MCF 10A (cell line): ENCODE results near the gene CHRM5. TPM values are rescaled to one million over a fixed set of nuclear protein-coding genes. Genes with fewer than 3 reads are reported as not detected.

ENCODE experiments used
- BruUV-seq: library from RNA; stranded (reverse); fragments of 400-500 nt; replicated peaks from 2 replicates; lab custom pipeline; 2021; lab: Mats Ljungman, UMichigan
- CTCF ChIA-PET: fragments of 300-600 bp; sonication (Branson Sonifier 250); formaldehyde crosslinking; extraction: SDS; loops from one replicate; lab custom pipeline; 2021; ENCODE audit warnings: antibody characterized with exemption, inconsistent platforms; lab: Yijun Ruan, JAX
- POLR2A ChIA-PET: fragments of 300-600, 350-650 bp; sonication (Branson Sonifier 250); formaldehyde crosslinking; extraction: SDS; loops from one replicate; lab custom pipeline; 2020; ENCODE audit warnings: antibody characterized with exemption, inconsistent platforms; lab: Yijun Ruan, JAX
- DNase-seq: peaks from one replicate; pipeline ENCODE4 v3.0.0-alpha.2; 2018; ENCODE audit not compliant: unreplicated experiment
- H3K27ac Mint-ChIP-seq: one replicate; pipeline ENCODE4 v1.8.0; 2022; ENCODE audit warnings: mild to moderate bottlenecking, low read depth, mixed read lengths; ENCODE audit not compliant: unreplicated experiment
- H3K27me3 Mint-ChIP-seq: one replicate; pipeline ENCODE4 v1.8.0; 2022; ENCODE audit warnings: mixed read lengths; ENCODE audit not compliant: insufficient read depth, unreplicated experiment
- H3K36me3 Mint-ChIP-seq: one replicate; pipeline ENCODE4 v1.8.0; 2022; ENCODE audit warnings: mild to moderate bottlenecking, moderate library complexity, mixed read lengths; ENCODE audit not compliant: insufficient read depth, unreplicated experiment
- H3K4me1 Mint-ChIP-seq: one replicate; pipeline ENCODE4 v1.8.0; 2022; ENCODE audit warnings: mixed read lengths; ENCODE audit not compliant: insufficient read depth, unreplicated experiment
- H3K4me3 Mint-ChIP-seq: one replicate; pipeline ENCODE4 v1.8.0; 2022; ENCODE audit warnings: mild to moderate bottlenecking, moderate library complexity, mixed read lengths; ENCODE audit not compliant: unreplicated experiment
- H3K9me3 Mint-ChIP-seq: one replicate; pipeline ENCODE4 v1.8.0; 2022; ENCODE audit warnings: mixed read lengths; ENCODE audit not compliant: unreplicated experiment
- intact Hi-C: fragments of 100-400 bp; cut with micrococcal nuclease; formaldehyde crosslinking; loops from 2 replicates; pipeline ENCODE4 v1.14.1; 2022
- total RNA-seq: library from RNA; stranded (reverse); gene quantifications from 2 replicates; pipeline ENCODE4 v1.2.3, GENCODE V29; 2022
- TF ChIP-seq, protein P1 (sequence below): fragments of 200-600 bp; IDR thresholded peaks from one replicate; pipeline ENCODE4 v1.8.0; 2022; ENCODE audit warnings: antibody characterized with exemption, mild to moderate bottlenecking; ENCODE audit not compliant: unreplicated experiment

CHRM5 gene
- total RNA-seq, 1 experiment from 2014 or later = not detected

DNA sequence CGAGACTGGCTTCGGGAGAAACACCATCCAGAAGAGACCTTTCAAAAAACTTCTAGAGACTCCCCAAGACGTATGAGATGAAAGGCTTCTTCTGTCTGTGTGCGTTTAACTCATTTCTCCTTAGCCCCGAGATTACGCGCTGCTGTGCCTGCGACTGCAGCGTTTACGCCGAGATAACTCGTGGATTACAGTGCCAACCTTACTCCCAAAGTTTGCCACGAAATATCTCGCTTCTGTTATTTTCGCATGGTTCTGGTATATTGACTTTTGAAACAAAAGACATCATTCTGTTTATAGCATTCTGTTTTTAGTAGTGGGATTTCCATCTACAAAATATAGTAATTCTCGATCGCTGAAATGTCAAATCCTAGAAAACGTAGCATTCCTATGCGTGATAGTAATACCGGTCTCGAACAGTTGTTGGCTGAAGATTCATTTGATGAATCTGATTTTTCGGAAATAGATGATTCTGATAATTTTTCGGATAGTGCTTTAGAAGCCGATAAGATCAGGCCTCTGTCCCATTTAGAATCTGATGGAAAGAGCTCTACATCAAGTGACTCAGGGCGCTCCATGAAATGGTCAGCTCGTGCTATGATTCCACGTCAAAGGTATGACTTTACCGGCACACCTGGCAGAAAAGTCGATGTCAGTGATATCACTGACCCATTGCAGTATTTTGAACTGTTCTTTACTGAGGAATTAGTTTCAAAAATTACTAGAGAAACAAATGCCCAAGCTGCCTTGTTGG is 134.1 kb downstream of the CHRM5 start:
- Mint-ChIP-seq H3K4me1 (peaks cover 5% of the 10 kb centered on the region), H3K36me3 (peaks cover 18% of the 10 kb centered on the region), H3K27me3 (no peaks in the 10 kb centered on the region), H3K9me3 (no peaks in the 10 kb centered on the region), H3K4me3 (peak overlapping the region; percentile 98), H3K27ac (peak overlapping the region; percentile 99)
- DNase-seq = no peak
- ChIA-PET POLR2A (interaction anchor here (0.6 to 3.6 kb wide), 20 partner anchors 8 to 481 kb away, joined by 3 to 25 read pairs (median 4); partner anchors contain the start of genes EMC4, GOLGA8B, KATNBL1 and NOP10), CTCF (interaction anchor here (0.7 to 1.7 kb wide), 6 partner anchors 8 to 265 kb away, joined by 3 to 5 read pairs (median 3); partner anchors contain the start of gene LPCAT4)
- TF ChIP-seq, protein P1, sequence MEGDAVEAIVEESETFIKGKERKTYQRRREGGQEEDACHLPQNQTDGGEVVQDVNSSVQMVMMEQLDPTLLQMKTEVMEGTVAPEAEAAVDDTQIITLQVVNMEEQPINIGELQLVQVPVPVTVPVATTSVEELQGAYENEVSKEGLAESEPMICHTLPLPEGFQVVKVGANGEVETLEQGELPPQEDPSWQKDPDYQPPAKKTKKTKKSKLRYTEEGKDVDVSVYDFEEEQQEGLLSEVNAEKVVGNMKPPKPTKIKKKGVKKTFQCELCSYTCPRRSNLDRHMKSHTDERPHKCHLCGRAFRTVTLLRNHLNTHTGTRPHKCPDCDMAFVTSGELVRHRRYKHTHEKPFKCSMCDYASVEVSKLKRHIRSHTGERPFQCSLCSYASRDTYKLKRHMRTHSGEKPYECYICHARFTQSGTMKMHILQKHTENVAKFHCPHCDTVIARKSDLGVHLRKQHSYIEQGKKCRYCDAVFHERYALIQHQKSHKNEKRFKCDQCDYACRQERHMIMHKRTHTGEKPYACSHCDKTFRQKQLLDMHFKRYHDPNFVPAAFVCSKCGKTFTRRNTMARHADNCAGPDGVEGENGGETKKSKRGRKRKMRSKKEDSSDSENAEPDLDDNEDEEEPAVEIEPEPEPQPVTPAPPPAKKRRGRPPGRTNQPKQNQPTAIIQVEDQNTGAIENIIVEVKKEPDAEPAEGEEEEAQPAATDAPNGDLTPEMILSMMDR = no peak
- intact Hi-C loops = no loop called here
- BruUV-seq = TSS peak; percentile 77

DNA sequence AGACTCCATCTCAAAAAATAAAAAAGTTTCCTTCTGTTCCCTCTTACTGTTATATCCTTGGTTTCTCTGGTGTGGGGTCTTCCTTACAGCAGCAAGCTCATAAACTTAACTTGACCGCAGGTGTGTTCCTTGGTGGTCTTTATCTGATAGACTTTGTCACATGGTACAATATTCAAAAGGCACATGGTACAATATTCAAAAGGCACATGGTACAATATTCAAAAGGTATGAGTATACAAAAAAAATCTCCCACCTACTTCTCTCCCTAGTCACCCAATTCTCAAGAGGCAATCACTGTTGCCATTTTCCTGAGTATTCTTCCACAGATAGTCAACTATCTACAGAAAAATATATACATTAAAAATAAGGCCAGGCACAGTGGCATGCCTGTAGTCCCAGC is 138.1 kb downstream of the CHRM5 start:
- H3K4me3 Mint-ChIP-seq = no peak overlapping the region
- H3K9me3 Mint-ChIP-seq = no peaks in the 10 kb centered on the region
- intact Hi-C loops = no loop called here
- DNase-seq = no peak
- BruUV-seq = no TSS peak
- no peaks in the 10 kb centered on the region for H3K27me3 Mint-ChIP-seq
- peaks cover 4% of the 10 kb centered on the region for H3K36me3 Mint-ChIP-seq
- no peak overlapping the region for H3K27ac Mint-ChIP-seq
- H3K4me1 Mint-ChIP-seq = no peaks in the 10 kb centered on the region
- ChIA-PET POLR2A (interaction anchor here (0.6 kb wide), 1 partner anchor 1307 kb away, joined by 5 read pairs; no protein-coding TSS in a partner anchor), CTCF (interaction anchor here (0.6 to 1.6 kb wide), 3 partner anchors 21 to 102 kb away, joined by 3 to 4 read pairs (median 4); no protein-coding TSS in a partner anchor)
- TF ChIP-seq, protein P1 = no peak

GRCh38 chr15:34107315-34107714 is 139.0 kb downstream of the CHRM5 start:
- CTCF ChIA-PET = interaction anchor here (1.3 to 1.6 kb wide), 4 partner anchors 22 to 103 kb away, joined by 4 to 5 read pairs (median 4); partner anchors contain the start of gene KATNBL1
- no peaks in the 10 kb centered on the region for H3K36me3 Mint-ChIP-seq
- H3K4me3 Mint-ChIP-seq = no peak overlapping the region
- H3K27ac Mint-ChIP-seq = no peak overlapping the region
- BruUV-seq = no TSS peak
- TF ChIP-seq, protein P1 = no peak
- no peaks in the 10 kb centered on the region for H3K4me1 Mint-ChIP-seq
- intact Hi-C loops = no loop called here
- H3K27me3 Mint-ChIP-seq = no peaks in the 10 kb centered on the region
- no peaks in the 10 kb centered on the region for H3K9me3 Mint-ChIP-seq
- POLR2A ChIA-PET = interaction anchor here (0.6 to 2.1 kb wide), 2 partner anchors 16 to 102 kb away, joined by 3 to 9 read pairs; partner anchors contain the start of gene KATNBL1
- DNase-seq = no peak
